Muscle of arm (tissue), 12 donors: ENCODE data around the gene AFF2. TPM values are rescaled to one million over a fixed set of nuclear protein-coding genes. Genes with fewer than 3 reads are reported as not detected.

ENCODE experiments used
- DNase-seq: peaks from one replicate; pipeline ENCODE4 v3.0.0-alpha.2; 2013
- polyA plus RNA-seq, 12 donors: library from polyadenylated mRNA; unstranded; fragments of 120-200 nt; gene quantifications; one replicate each; pipeline ENCODE4 v1.2.1, GENCODE V29; 2013; ENCODE audit not compliant: insufficient read length in 12 of 12

The AFF2 gene
- polyA plus RNA-seq, 12 donors, result 0.91 to 5.1 (median 1.1) TPM; not detected in 2

DNA sequence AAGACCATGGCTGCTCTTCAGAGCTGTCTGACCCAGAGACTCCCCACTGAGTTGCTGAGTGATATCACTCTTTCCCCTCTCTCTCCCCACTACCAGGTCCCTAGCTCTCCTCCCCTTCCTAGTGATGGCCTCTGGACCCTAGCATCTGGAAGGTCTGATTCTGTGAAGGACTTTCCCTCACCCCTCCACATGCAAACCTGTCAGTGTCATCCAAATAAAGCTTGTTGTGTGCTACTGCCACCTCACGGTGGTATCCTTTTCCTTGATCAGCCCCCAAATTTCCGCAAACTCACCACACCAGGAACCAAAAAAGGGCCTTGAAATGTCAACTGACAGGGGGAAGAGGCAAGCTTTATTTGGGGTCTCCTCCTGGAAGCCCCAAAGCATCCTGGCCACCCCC, 504.5 kb downstream of the AFF2 start:
- no peak for DNase-seq

DNA sequence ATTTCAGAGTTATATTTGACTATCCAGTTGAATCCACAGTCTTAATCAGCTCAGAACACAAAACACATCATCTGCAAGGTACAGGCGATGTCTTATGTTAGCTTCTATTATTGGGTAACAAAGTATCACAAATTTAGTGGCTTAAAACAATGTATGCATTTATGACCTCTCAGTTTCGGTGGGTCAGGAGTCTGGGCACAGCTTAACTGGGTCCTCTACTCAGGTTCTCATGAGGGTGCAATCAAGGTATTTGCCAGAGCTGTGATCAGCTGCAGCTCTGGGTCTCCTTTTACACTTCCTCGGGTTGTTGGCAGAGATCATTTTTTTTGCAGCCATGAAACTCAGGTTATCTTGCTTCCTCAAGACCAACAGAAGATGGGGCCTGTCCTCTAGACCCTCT, 505.8 kb downstream of the AFF2 start:
- no peak for DNase-seq

DNA sequence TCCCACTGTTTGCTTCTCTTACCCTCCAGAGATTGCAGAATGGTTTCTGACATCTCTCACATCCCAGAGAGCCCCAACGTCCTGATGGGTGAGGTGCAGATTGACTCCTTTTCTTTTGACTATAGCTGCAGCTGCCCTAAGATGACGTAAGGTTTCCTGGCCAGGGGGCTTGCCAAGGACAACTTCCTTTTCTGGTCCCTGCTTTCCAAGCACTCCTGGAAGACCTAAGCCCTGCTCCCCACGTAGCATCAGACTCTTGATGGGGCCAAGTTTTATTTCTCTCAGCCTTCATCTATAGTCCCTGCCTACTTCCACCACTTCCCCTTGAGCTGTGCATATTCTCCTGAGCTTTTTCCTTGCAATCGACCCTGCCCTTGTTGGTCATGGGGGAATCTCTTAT, 507.0 kb downstream of the AFF2 start:
- peak; percentile 17 for DNase-seq

DNA sequence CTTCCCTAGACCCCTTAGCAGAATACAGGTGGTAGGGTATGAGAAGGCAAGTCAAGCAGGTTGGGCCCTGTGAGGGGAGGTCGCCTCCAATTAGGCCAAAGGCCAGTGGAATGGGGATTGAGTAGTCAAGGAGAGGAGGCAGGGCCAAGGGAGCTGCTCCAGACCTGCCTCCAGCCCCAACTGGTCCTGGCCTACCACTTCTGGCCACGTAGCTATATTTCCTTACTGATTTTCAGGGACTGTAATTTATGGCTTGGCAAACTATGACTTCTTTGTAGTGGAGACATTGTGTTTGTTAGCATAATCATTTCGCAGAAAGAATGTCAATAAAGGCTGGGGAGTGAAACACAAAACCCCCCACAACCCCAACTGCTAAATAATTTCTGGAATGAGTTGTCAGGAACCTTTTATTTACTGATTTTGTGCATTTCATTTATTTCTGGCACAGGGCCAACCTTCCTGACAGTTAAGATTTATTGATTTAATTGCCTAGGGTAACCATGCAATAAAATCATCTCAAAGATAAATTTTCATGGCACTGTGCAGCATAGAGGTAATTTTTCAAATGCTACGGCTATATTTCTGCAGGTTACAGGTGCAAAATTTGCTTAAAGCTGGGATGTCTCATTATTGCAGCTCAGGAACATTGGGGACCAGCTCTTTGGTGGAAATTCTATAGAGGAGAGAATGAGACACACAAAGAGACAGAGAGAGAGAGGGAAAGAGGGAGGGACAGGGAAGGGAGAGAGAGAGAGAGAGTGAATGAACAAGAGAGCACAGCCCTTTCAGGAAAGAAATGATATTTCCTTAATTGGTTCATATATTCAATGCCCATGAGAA, 509.8 kb downstream of the AFF2 start:
- no peak for DNase-seq

DNA sequence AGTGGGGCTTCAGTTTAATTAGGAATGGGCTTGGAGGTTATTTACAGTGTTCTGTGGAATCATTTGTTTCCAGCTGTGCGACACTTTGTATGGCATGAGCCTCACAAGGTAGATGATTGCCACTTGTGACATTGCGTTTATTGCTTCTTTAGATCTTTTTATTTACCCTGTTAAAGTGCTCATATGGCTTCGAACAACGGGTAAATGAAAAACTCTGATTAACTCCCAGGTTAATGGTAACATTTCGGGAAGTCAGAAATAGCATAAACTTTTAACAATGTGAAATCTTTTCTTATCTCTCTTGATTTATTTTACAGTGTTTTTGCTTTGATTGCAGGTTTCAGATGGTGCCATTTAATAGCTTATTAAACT, 510.4 kb downstream of the AFF2 start:
- no peak for DNase-seq

DNA sequence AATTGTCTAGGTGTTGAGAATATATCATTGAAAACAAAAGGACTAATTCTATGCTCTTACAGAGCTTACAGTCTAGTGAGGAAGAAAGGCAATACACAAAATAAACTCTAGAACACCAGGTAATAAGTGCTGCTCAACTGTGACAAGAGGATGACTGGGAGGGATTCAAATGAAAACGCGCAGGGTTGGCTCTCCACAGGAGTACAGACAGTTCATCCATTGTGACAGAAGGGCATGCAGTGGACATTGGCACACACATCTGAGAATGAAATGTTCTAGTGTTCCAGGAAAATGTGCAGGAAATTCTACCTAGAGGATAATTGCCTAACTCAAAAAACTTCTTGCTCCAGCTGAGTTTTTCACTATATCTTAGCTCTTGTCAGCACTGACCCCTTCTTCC, 512.7 kb downstream of the AFF2 start:
- no peak for DNase-seq

DNA sequence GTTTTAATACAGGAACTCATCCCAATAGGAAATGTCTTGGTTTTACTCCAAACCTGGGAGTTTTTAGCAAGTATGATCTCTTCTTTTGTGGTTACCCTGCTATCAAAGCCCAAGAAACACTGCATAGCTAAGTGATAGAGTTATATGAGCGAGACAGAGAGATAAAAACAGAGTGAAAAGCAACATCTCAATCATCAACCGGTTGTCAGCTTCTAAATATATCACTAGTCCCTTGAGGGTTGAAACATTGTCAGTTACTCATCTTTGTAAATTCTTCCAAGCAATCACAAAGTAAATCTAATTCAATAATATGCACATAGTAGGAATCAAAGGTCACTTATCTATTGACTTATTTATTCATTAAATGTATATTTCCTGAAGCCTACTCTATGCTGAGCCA, 520.7 kb downstream of the AFF2 start:
- no peak for DNase-seq

DNA sequence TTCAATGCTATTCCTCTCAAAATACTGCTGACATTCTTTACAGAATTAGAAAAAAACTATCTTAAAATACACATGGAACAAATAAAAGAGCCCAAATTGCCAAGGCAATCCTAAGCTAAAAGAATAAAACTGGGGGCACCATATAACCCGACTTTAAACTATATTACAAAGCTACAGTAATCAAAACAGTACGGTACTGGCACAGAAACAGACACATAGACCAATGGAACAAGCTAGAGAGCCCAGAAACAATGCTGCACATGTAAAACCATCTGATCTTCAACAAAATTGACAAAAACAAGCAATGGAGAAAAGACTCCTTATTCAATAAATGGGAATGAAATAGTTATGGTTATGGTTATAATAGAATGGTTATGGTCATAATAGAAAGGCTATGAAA, 522.1 kb downstream of the AFF2 start:
- DNase-seq, result no peak

DNA sequence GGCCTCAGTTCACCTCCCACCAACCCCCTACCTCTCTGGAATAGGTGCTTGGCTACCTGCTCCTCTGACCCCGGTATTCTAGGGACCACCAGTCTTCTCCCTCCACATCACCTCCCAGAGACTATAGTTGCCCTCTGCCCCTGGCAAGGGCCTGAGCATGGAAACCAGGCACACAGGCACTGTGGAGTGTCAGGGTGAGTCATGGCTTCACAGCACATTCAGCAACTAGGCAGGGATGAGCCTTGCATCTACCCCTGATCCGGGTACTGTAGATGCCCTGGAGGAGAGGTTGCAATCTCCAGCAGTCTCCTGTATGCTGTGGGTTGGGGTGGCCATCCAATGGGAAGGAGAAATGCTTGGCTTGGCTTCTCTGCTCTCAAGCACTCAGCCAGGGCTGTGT, 532.0 kb downstream of the AFF2 start:
- no peak for DNase-seq

DNA sequence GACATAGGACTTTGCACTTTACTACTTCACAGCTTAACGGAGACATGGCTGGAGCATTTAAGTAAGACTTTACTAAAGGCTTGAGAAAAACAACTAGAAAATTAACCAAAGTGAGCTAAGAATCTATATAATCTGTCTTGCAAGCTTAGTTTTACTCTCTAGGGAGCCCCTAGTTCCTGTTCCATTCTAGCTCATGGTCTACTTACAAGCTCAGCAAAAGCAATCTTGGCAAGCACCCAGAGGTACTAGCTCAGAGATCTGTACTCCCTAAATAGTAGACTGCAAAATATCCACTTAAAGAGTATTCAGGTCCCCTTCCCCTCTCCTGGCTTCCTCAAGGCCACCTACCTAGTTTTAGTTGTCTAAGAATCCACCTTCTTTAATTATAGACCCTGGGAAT, 535.7 kb downstream of the AFF2 start:
- DNase-seq, result peak; percentile 19

DNA sequence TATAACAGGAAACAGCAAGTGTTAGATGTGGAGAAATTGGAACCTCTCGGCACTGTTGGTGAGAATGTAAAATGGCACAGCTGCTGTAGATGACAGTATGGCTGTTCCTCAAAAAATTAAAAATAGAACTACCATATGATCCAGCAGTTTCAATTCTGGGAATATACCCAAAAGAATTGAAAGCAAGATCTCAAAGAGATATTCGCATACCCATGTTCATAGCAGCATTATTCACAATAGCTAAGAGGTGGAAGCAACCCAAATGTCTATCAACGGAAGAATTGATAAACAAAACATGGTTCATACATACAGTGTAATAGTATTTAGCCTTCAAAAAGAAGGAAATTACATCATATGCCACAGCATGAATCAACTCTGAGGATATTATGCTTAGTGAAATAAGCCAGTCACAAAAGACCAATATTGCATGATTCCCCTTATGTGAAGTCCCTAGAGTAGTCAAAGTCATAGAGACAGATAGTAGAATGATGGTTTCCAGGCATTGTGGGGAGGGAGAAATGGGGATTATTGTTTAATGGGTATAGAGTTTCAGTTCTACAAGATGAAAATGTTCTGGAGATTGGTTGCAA, 537.0 kb downstream of the AFF2 start:
- no peak for DNase-seq

DNA sequence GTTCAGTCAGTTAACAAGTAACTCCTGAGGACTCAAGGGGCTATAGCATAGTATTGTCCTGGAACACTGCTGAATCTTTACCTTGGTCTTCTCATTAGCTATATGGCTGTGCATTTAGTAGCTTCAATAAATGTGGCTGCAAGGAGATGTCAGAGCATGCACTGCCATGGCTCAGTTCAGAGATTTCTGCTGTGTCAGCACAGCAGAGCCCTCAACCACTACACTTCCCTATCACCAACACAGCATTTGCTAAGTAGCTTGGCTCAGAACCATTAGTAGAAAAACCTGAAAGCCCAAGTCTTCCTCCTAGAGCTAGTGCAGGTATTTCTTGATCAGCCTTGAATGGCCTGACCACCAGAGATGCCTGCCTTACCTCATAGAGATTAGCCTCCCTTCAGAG, 538.6 kb downstream of the AFF2 start:
- DNase-seq, result no peak

DNA sequence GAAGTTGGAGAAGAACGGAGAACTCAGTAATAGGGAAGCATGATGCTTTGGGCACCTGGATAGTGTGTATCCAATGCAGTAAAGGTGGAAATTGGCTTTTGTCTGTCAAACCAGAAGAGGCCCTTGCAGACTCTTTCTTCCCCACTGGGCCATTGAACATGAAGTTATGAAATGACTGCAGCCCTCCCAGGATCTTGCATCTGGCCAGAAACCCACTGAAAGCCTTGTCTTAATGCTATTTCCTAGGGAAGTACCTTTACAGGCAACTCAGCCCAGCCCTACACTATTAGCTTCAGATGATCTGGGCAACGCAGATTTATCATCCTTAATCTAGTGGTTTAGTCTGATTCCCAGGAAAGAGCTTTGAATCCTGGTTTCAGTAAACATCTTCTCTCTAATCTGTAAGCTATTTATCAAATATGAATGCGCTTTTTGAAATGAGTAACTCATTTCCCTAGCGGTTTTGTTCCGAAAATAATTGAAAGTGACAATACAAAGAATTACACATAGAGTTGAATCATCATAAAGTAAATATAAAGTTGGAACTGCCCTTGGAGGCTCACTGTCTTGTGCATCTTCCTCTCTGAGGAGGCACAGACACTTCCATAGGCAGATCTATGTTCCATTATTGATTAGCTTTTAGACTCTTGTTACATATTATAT, 540.6 kb downstream of the AFF2 start:
- no peak for DNase-seq

DNA sequence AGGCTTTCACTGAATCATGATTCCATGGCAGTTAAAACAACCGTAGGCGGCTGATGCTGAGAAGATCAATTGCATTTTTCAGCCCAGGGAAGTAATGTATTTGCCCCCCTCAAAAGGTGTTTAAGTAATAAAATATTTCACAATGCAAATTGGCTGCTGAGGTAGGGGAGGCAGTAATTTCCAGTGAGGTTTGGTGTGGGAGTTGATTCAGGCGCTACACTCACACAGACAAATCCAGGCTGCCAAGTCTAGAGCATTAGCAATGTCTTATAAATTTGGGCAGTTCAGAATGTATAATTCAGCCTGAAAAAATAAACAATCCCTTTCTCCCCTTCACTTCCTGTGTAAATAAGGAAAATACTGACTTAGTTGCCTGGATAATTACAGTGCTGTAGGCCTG, 543.0 kb downstream of the AFF2 start:
- no peak for DNase-seq

DNA sequence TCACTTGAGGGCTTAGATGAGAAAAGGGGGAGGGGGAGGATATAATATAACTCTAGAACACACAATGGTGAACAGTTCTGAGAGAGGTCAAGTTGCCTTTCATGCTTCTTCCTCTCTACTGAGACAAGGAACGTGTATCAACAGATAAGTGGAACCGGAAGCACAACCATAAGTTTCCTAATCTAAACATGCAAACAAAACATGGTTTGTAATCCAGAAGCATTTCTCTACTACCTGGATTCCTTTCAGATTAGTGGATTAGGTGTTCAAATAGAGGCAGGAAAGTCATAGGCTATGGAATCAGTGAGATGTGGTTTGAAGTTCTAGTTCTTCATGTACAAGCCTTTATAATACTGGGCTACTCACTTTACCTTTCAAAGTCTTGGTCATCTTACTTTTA, 544.1 kb downstream of the AFF2 start:
- DNase-seq, result no peak

DNA sequence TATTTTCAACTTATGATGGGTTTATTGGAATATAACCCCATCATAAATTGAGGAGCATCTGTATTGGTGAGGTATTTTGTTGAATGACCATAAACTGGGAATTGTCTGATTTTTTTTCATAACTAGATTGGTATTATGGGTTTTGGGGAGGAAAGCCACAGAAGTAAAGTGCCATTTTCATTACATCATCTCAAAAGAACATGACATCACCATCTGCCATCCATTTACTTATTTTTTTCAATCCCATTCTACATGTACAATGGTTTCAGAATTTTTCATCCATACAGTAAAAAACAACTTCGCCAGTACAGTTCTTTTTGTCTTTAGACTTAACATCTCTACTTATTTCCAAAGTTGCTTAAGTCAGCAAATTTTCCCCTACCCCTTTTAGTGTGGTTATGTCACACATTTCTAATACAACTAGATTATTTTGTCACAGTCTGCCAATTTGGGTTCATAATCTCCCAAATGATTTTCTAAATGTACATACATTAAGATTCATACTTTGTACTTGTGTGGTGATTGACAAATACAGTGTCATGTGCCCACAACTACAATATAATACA, 545.3 kb downstream of the AFF2 start:
- no peak for DNase-seq
